H9 (cell line): Measurements from ENCODE around the gene SYTL1. TPM values are rescaled to one million over a fixed set of nuclear protein-coding genes. Genes with fewer than 3 reads are reported as not detected.

Experiments
- DNase-seq: peaks from one replicate; pipeline ENCODE4 v3.0.0-alpha.2; 2017
- H2AFZ ChIP-seq: one replicate; pipeline ENCODE4 v1.6.1; 2013; ENCODE audit warnings: mild to moderate bottlenecking, low read length, control low read depth, moderate library complexity
- H2AK5ac ChIP-seq: 2 replicates; pipeline ENCODE4 v1.6.1; 2013; ENCODE audit warnings: low read length, control low read depth, mixed read lengths; ENCODE audit not compliant: insufficient read length
- H2BK120ac ChIP-seq: one replicate; pipeline ENCODE4 v1.6.1; 2013; ENCODE audit warnings: low read depth, mild to moderate bottlenecking, low read length, control low read depth, inconsistent platforms; ENCODE audit not compliant: poor library complexity, severe bottlenecking
- H2BK12ac ChIP-seq: 2 replicates; pipeline ENCODE4 v1.6.1; 2013; ENCODE audit warnings: low read length, control low read depth, mixed read lengths, low read depth; ENCODE audit not compliant: insufficient read length
- H2BK15ac ChIP-seq: 2 replicates; pipeline ENCODE4 v1.6.1; 2013; ENCODE audit warnings: low read depth, low read length, control low read depth
- H2BK20ac ChIP-seq: one replicate; pipeline ENCODE4 v1.6.1; 2013; ENCODE audit warnings: low read depth, mild to moderate bottlenecking, low read length, control low read depth, inconsistent platforms; ENCODE audit not compliant: poor library complexity, severe bottlenecking
- H2BK5ac ChIP-seq: 2 replicates; pipeline ENCODE4 v1.6.1; 2013; ENCODE audit warnings: low read length, control low read depth, mixed read lengths; ENCODE audit not compliant: insufficient read length
- H3K14ac ChIP-seq: 2 replicates; pipeline ENCODE4 v1.6.1; 2013; ENCODE audit warnings: low read length, control low read depth; ENCODE audit not compliant: insufficient read depth
- H3K18ac ChIP-seq: 2 replicates; pipeline ENCODE4 v1.6.1; 2013; ENCODE audit warnings: low read depth, mild to moderate bottlenecking, mixed read lengths, low read length, control low read depth; ENCODE audit not compliant: insufficient read length
- H3K23ac ChIP-seq: 2 replicates; pipeline ENCODE4 v1.6.1; 2013; ENCODE audit warnings: low read length, control low read depth, mixed read lengths, low read depth; ENCODE audit not compliant: insufficient read length
- H3K23me2 ChIP-seq: 2 replicates; pipeline ENCODE4 v1.6.1; 2013; ENCODE audit warnings: low read depth, mild to moderate bottlenecking, mixed read lengths, low read length, control low read depth; ENCODE audit not compliant: insufficient read length, poor library complexity, severe bottlenecking
- H3K27ac ChIP-seq: 2 replicates; pipeline ENCODE4 v1.5.1; 2013; ENCODE audit warnings: low read length, control low read depth, mixed read lengths, low read depth; ENCODE audit not compliant: insufficient read length
- H3K27me3 ChIP-seq: 2 replicates; pipeline ENCODE4 v1.6.1; 2013; ENCODE audit warnings: low read length, control low read depth, inconsistent platforms; ENCODE audit not compliant: insufficient read depth
- H3K4ac ChIP-seq: 2 replicates; pipeline ENCODE4 v1.6.1; 2013; ENCODE audit warnings: low read depth, mild to moderate bottlenecking, control low read depth, inconsistent platforms, low read length, moderate library complexity
- H3K4me1 ChIP-seq: 2 replicates; pipeline ENCODE4 v1.6.1; 2013; ENCODE audit warnings: low read length, control low read depth, inconsistent platforms; ENCODE audit not compliant: insufficient read depth
- H3K4me2 ChIP-seq: 2 replicates; pipeline ENCODE4 v1.6.1; 2013; ENCODE audit warnings: low read length, control low read depth, mixed read lengths; ENCODE audit not compliant: insufficient read length, insufficient read depth
- H3K56ac ChIP-seq: 2 replicates; pipeline ENCODE4 v1.6.1; 2013; ENCODE audit warnings: low read depth, mild to moderate bottlenecking, mixed read lengths, low read length, control low read depth; ENCODE audit not compliant: insufficient read length
- H3K79me1 ChIP-seq: 2 replicates; pipeline ENCODE4 v1.6.1; 2013; ENCODE audit warnings: low read depth, mild to moderate bottlenecking, moderate library complexity, low read length, control low read depth, inconsistent platforms; ENCODE audit not compliant: insufficient read depth, poor library complexity, severe bottlenecking
- H3K79me2 ChIP-seq: 2 replicates; pipeline ENCODE4 v1.6.1; 2013; ENCODE audit warnings: low read length, control low read depth, inconsistent platforms; ENCODE audit not compliant: insufficient read depth
- H3K9ac ChIP-seq: 2 replicates; pipeline ENCODE4 v1.6.1; 2013; ENCODE audit warnings: low read length, control low read depth, mixed read lengths; ENCODE audit not compliant: insufficient read length; ENCODE audit errors: extremely low read depth
- H3K9me3 ChIP-seq: one replicate; pipeline ENCODE4 v1.6.1; 2013; ENCODE audit warnings: low read depth, low read length, inconsistent platforms; ENCODE audit not compliant: control insufficient read depth
- H3T11ph ChIP-seq: one replicate; pipeline ENCODE4 v1.6.1; 2013; ENCODE audit warnings: mild to moderate bottlenecking, low read length, control low read depth, inconsistent platforms
- H4K20me1 ChIP-seq: one replicate; pipeline ENCODE4 v1.6.1; 2013; ENCODE audit not compliant: control insufficient read depth, insufficient read length, insufficient read depth
- H4K5ac ChIP-seq: 2 replicates; pipeline ENCODE4 v1.6.1; 2013; ENCODE audit warnings: low read depth, mild to moderate bottlenecking, mixed read lengths, low read length, control low read depth; ENCODE audit not compliant: insufficient read length
- H4K8ac ChIP-seq: replicated peaks from 2 replicates; pipeline ENCODE4 v1.6.1; 2013; ENCODE audit warnings: low read length, control low read depth, mixed read lengths, low read depth; ENCODE audit not compliant: insufficient read length
- H4K91ac ChIP-seq: 2 replicates; pipeline ENCODE4 v1.6.1; 2013; ENCODE audit warnings: low read depth, mild to moderate bottlenecking, moderate library complexity, mixed read lengths, low read length, control low read depth; ENCODE audit not compliant: insufficient read length
- H3K27ac Mint-ChIP-seq, 3 experiments: 2 replicates in 2 of 3; 3 replicates in 1 of 3; pipeline ENCODE4 v1.8.0; 2020 to 2021; ENCODE audit warnings: mixed read lengths in 3 of 3, mild to moderate bottlenecking in 1 of 3, moderate library complexity in 1 of 3
- H3K27me3 Mint-ChIP-seq: 2 replicates; pipeline ENCODE4 v1.8.0; 2021; ENCODE audit warnings: low read depth, mild to moderate bottlenecking, moderate library complexity, mixed read lengths
- H3K36me3 Mint-ChIP-seq, 3 experiments: 2 replicates in 2 of 3; 3 replicates in 1 of 3; pipeline ENCODE4 v1.8.0; 2020 to 2021; ENCODE audit warnings: low read depth in 3 of 3, mixed read lengths in 3 of 3; ENCODE audit not compliant: insufficient read depth in 1 of 3
- H3K4me1 Mint-ChIP-seq, 2 experiments: 2 replicates each; pipeline ENCODE4 v1.8.0; 2020; ENCODE audit warnings: mixed read lengths in 2 of 2
- H3K4me3 Mint-ChIP-seq, 2 experiments: 2 replicates in 1 of 2; 3 replicates in 1 of 2; pipeline ENCODE4 v1.8.0; 2020 to 2021; ENCODE audit warnings: mild to moderate bottlenecking in 2 of 2, mixed read lengths in 2 of 2, moderate library complexity in 1 of 2
- H3K9me3 Mint-ChIP-seq, 2 experiments: 2 replicates in 1 of 2; 3 replicates in 1 of 2; pipeline ENCODE4 v1.8.0; 2020; ENCODE audit warnings: mild to moderate bottlenecking in 2 of 2, mixed read lengths in 2 of 2, moderate library complexity in 1 of 2
- CTCF ChIP-seq: fragments of 200-600 bp; sonication (generic); conservative IDR thresholded peaks from 3 replicates; pipeline ENCODE4 v1.8.0; 2021; ENCODE audit warnings: antibody characterized with exemption, mild to moderate bottlenecking
- WGBS: extraction: QIAGEN DNeasy Blood & Tissue Kit; methylation state at CpG from one replicate; pipeline ENCODE4 v1.1.7; 2013; ENCODE audit warnings: missing lambda C conversion rate, low lambda C conversion rate, mixed read lengths; ENCODE audit not compliant: insufficient read length; ENCODE audit errors: extremely low coverage; 5-methylcytosine and 5-hydroxymethylcytosine counted together
- total RNA-seq: library from RNA; stranded (reverse); gene quantifications from 2 replicates; pipeline ENCODE4 v1.2.1, GENCODE V29; 2021

SYTL1 gene
- total RNA-seq, 1 experiment from 2014 or later: 12.0 TPM

GRCh38 chr1:27358928-27359313 lies 17.1 kb downstream of the SYTL1 start:
- Mint-ChIP-seq H3K4me1 (peaks cover 12 to 25% of the 10 kb centered on the region in 2 experiments), H3K27me3 (peaks cover 64% of the 10 kb centered on the region), H3K9me3 (no peaks in the 10 kb centered on the region; a peak in 1 of 5 replicates), H3K27ac (no peak overlapping the region), H3K36me3 (peaks cover 0 to 13% (median 3%) of the 10 kb centered on the region in 3 experiments; a peak in 4 of 7 replicates), H3K4me3 (no peak overlapping the region)
- Histone ChIP-seq H3K79me1 (no peaks in the 10 kb centered on the region), H3K23ac (no peak overlapping the region), H3K79me2 (no peaks in the 10 kb centered on the region), H3K9ac (no peak overlapping the region), H3K18ac (no peak overlapping the region), H2AK5ac (no peak overlapping the region), H2AFZ (no peak overlapping the region), H3K4me2 (no peak overlapping the region), H3K27ac (no peak overlapping the region), H3K23me2 (peaks cover 13% of the 10 kb centered on the region), H2BK120ac (no peak overlapping the region), H3K56ac (no peak overlapping the region), H2BK20ac (no peak overlapping the region), H4K5ac (no peak overlapping the region), H3K14ac (no peak overlapping the region), H4K8ac (no peak overlapping the region), H4K20me1 (peaks cover 4% of the 10 kb centered on the region), H2BK5ac (no peak overlapping the region), H3T11ph (no peak overlapping the region), H3K4ac (no peak overlapping the region), H3K4me1 (peaks cover 3% of the 10 kb centered on the region; the same call in 1 of the 2 replicates), H3K27me3 (peaks cover 19% of the 10 kb centered on the region; the same call in 1 of the 2 replicates), H2BK15ac (no peak overlapping the region), H3K9me3 (no peaks in the 10 kb centered on the region), H4K91ac (no peak overlapping the region), H2BK12ac (no peak overlapping the region)
- WGBS: no CpG with 5 or more reads among the region's 5 CpGs
- DNase-seq: no peak
- TF ChIP-seq CTCF: no peak
